SK-N-SH treated with all-trans-retinoic acid at 6 μM for 48 hours (cell line): ENCODE data around the gene EEFSEC.

Source experiments
- ATAC-seq: fragments of 200-7000 bp; cut with Tn5 transposase; 3 replicates; pipeline ENCODE4 v1.9.1; 2020; ENCODE audit warnings: mild to moderate bottlenecking, moderate library complexity
- ARNTL ChIP-seq: fragments of 450-650 bp; formaldehyde crosslinking; IDR thresholded peaks from 2 replicates; pipeline ENCODE4 v1.5.0; 2020; ENCODE audit warnings: low read depth, mild to moderate bottlenecking, moderate library complexity, borderline replicate concordance
- BACH2 ChIP-seq: fragments of 250-450 bp; sonication (Bioruptor Pico); IDR thresholded peaks from 2 replicates; pipeline ENCODE4 v1.9.0; 2021; ENCODE audit warnings: mild to moderate bottlenecking, borderline replicate concordance
- CSDC2 ChIP-seq: fragments of 250-450 bp; sonication (Bioruptor Pico); IDR thresholded peaks from 2 replicates; pipeline ENCODE4 v1.5.0; 2020; ENCODE audit warnings: mild to moderate bottlenecking, moderate library complexity
- CSRNP3 ChIP-seq: fragments of 250-450 bp; sonication (Bioruptor Pico); IDR thresholded peaks from 2 replicates; pipeline ENCODE4 v1.5.1; 2021; ENCODE audit warnings: mild to moderate bottlenecking, moderate library complexity
- ESRRG ChIP-seq: fragments of 250-450 bp; sonication (Bioruptor Pico); IDR thresholded peaks from 2 replicates; pipeline ENCODE4 v1.6.1; 2021; ENCODE audit warnings: mild to moderate bottlenecking
- GLIS3 ChIP-seq: fragments of 250-450 bp; sonication (Bioruptor Pico); IDR thresholded peaks from 2 replicates; pipeline ENCODE4 v1.5.0; 2020; ENCODE audit warnings: mild to moderate bottlenecking, moderate library complexity
- ISL1 ChIP-seq: fragments of 250-450 bp; sonication (Bioruptor Pico); IDR thresholded peaks from 2 replicates; pipeline ENCODE4 v2.1.2; 2022; ENCODE audit warnings: mild to moderate bottlenecking, moderate library complexity
- OSR1 ChIP-seq: fragments of 250-450 bp; sonication (Bioruptor Pico); IDR thresholded peaks from 2 replicates; pipeline ENCODE4 v1.8.0; 2022; ENCODE audit warnings: moderate library complexity, mild to moderate bottlenecking, inconsistent platforms
- PATZ1 ChIP-seq: fragments of 250-450 bp; sonication (Bioruptor Pico); IDR thresholded peaks from 2 replicates; pipeline ENCODE4 v1.8.0; 2020; ENCODE audit warnings: mild to moderate bottlenecking, moderate library complexity, borderline replicate concordance
- POU6F1 ChIP-seq: fragments of 250-450 bp; sonication (Bioruptor Pico); IDR thresholded peaks from 2 replicates; pipeline ENCODE4 v1.8.0; 2021; ENCODE audit warnings: low read depth, mild to moderate bottlenecking, moderate library complexity, borderline replicate concordance
- PPARA ChIP-seq: fragments of 250-450 bp; sonication (Bioruptor Pico); IDR thresholded peaks from 2 replicates; pipeline ENCODE4 v1.5.0; 2020; ENCODE audit warnings: mild to moderate bottlenecking, borderline replicate concordance
- RARB ChIP-seq: fragments of 250-450 bp; sonication (Bioruptor Pico); IDR thresholded peaks from 2 replicates; pipeline ENCODE4 v1.8.0; 2021; ENCODE audit warnings: mild to moderate bottlenecking, moderate library complexity
- SNAI2 ChIP-seq: fragments of 250-450 bp; sonication (Bioruptor Pico); IDR thresholded peaks from 2 replicates; pipeline ENCODE4 v1.5.0; 2020; ENCODE audit warnings: mild to moderate bottlenecking, moderate library complexity
- TCF4 ChIP-seq: fragments of 250-450 bp; sonication (Bioruptor Pico); IDR thresholded peaks from 2 replicates; pipeline ENCODE4 v1.8.0; 2021; ENCODE audit warnings: mild to moderate bottlenecking, moderate library complexity, borderline replicate concordance
- ZFP3 ChIP-seq: fragments of 250-450 bp; sonication (Bioruptor Pico); IDR thresholded peaks from 2 replicates; pipeline ENCODE4 v1.5.0; 2020; ENCODE audit warnings: mild to moderate bottlenecking, moderate library complexity
- ZFP30 ChIP-seq: fragments of 450-650 bp; formaldehyde crosslinking; IDR thresholded peaks from 2 replicates; pipeline ENCODE4 v1.5.0; 2022; ENCODE audit warnings: mild to moderate bottlenecking, moderate library complexity
- ZNF70 ChIP-seq: fragments of 450-650 bp; formaldehyde crosslinking; IDR thresholded peaks from 2 replicates; pipeline ENCODE4 v1.5.0; 2020; ENCODE audit warnings: mild to moderate bottlenecking, moderate library complexity
- ZNF8 ChIP-seq: fragments of 450-650 bp; formaldehyde crosslinking; IDR thresholded peaks from 2 replicates; pipeline ENCODE4 v1.5.0; 2020; ENCODE audit warnings: mild to moderate bottlenecking, moderate library complexity
- TF ChIP-seq, protein P1 (sequence below): fragments of 250-450 bp; sonication (Bioruptor Pico); IDR thresholded peaks from 2 replicates; pipeline ENCODE4 v1.5.1; 2020; ENCODE audit warnings: low read depth, mild to moderate bottlenecking, moderate library complexity
- TF ChIP-seq, protein P2 (sequence below): fragments of 250-450 bp; sonication (Bioruptor Pico); IDR thresholded peaks from 2 replicates; pipeline ENCODE4 v1.5.0; 2020; ENCODE audit warnings: mild to moderate bottlenecking, moderate library complexity

EEFSEC gene

GRCh38 chr3:128311441-128311844 is 158.2 kb downstream of the EEFSEC start:
- TF ChIP-seq ZNF8 (CRISPR knock-in tag) (no peak), GLIS3 (CRISPR knock-in tag) (no peak), ZFP30 (CRISPR knock-in tag) (no peak), TCF4 (CRISPR knock-in tag) (no peak), SNAI2 (CRISPR knock-in tag) (no peak), OSR1 (CRISPR knock-in tag) (no peak), RARB (CRISPR knock-in tag) (no peak), PATZ1 (no peak)
- ATAC-seq, result no peak

- TF ChIP-seq CSRNP3 (CRISPR knock-in tag), result no peak
- TF ChIP-seq ZFP30 (CRISPR knock-in tag), result no peak
- no peak for TF ChIP-seq PATZ1
- TF ChIP-seq ISL1 (CRISPR knock-in tag), result no peak
- no peak for TF ChIP-seq POU6F1
- no peak for TF ChIP-seq ARNTL (CRISPR knock-in tag)
- no peak for TF ChIP-seq OSR1 (CRISPR knock-in tag)
- no peak for TF ChIP-seq ZNF8 (CRISPR knock-in tag)
- TF ChIP-seq ZFP3, result no peak
- no peak for TF ChIP-seq GLIS3 (CRISPR knock-in tag)
- no peak for TF ChIP-seq BACH2
- no peak for TF ChIP-seq PPARA
- TF ChIP-seq, protein P1, sequence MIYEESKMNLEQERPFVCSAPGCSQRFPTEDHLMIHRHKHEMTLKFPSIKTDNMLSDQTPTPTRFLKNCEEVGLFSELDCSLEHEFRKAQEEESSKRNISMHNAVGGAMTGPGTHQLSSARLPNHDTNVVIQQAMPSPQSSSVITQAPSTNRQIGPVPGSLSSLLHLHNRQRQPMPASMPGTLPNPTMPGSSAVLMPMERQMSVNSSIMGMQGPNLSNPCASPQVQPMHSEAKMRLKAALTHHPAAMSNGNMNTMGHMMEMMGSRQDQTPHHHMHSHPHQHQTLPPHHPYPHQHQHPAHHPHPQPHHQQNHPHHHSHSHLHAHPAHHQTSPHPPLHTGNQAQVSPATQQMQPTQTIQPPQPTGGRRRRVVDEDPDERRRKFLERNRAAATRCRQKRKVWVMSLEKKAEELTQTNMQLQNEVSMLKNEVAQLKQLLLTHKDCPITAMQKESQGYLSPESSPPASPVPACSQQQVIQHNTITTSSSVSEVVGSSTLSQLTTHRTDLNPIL (CRISPR knock-in tag), result no peak
- no peak for ATAC-seq
Observed at GRCh38 chr3:128312271-128312670, 159.0 kb downstream of the EEFSEC start.

GRCh38 chr3:128313071-128313725 is 159.9 kb downstream of the EEFSEC start:
- no peak for ATAC-seq
- no peak for TF ChIP-seq ZFP30 (CRISPR knock-in tag)
- TF ChIP-seq, all 23 proteins: peak for 0

DNA sequence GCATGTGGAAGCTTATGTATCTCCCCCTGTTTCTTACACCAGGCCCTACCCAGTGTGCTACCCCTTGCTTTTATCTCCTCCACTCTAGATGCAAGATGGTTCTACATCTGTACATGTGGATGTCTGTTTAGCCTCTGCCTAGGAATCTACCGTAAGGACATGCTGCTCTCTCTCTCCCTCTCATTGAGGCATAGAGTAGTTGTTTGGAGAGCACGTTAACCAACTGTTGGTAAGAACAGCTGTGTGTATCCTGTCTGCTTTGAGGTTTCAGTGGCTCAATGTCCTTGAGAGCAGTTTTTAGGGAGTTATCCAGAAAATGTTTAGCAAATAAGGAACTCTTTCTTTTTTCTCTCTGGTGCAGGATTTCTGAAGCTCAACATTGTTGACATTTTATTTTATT is 160.7 kb downstream of the EEFSEC start:
- no peak for ATAC-seq
- no peak for TF ChIP-seq ZFP30 (CRISPR knock-in tag)
- TF ChIP-seq, protein P1 (CRISPR knock-in tag), result no peak
- no peak for TF ChIP-seq BACH2
- no peak for TF ChIP-seq ZFP3
- TF ChIP-seq RARB (CRISPR knock-in tag), result no peak
- TF ChIP-seq SNAI2 (CRISPR knock-in tag), result no peak
- no peak for TF ChIP-seq ESRRG (CRISPR knock-in tag)
- TF ChIP-seq CSRNP3 (CRISPR knock-in tag), result no peak
- no peak for TF ChIP-seq ZNF8 (CRISPR knock-in tag)
- no peak for TF ChIP-seq TCF4 (CRISPR knock-in tag)
- TF ChIP-seq, protein P2, sequence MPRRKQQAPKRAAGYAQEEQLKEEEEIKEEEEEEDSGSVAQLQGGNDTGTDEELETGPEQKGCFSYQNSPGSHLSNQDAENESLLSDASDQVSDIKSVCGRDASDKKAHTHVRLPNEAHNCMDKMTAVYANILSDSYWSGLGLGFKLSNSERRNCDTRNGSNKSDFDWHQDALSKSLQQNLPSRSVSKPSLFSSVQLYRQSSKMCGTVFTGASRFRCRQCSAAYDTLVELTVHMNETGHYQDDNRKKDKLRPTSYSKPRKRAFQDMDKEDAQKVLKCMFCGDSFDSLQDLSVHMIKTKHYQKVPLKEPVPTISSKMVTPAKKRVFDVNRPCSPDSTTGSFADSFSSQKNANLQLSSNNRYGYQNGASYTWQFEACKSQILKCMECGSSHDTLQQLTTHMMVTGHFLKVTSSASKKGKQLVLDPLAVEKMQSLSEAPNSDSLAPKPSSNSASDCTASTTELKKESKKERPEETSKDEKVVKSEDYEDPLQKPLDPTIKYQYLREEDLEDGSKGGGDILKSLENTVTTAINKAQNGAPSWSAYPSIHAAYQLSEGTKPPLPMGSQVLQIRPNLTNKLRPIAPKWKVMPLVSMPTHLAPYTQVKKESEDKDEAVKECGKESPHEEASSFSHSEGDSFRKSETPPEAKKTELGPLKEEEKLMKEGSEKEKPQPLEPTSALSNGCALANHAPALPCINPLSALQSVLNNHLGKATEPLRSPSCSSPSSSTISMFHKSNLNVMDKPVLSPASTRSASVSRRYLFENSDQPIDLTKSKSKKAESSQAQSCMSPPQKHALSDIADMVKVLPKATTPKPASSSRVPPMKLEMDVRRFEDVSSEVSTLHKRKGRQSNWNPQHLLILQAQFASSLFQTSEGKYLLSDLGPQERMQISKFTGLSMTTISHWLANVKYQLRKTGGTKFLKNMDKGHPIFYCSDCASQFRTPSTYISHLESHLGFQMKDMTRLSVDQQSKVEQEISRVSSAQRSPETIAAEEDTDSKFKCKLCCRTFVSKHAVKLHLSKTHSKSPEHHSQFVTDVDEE (CRISPR knock-in tag), result no peak
- no peak for TF ChIP-seq CSDC2 (CRISPR knock-in tag)
- TF ChIP-seq ZNF70 (CRISPR knock-in tag), result no peak
- TF ChIP-seq, all 23 proteins: peak for 0
